Natural killer cell (primary cell): ENCODE results near the gene COL8A1. TPM values are rescaled to one million over a fixed set of nuclear protein-coding genes. Genes with fewer than 3 reads are reported as not detected.

ENCODE experiments used
- ATAC-seq, 3 donors: fragments of 150-1000 bp in 2 of 3; fragments of 200-7000 bp in 1 of 3; cut with Tn5 transposase; 1 replicate in 1 of 3; 2 replicates in 2 of 3; pipeline ENCODE4 v1.10.0; 2021; ENCODE audit warnings: mild to moderate bottlenecking in 2 of 3, moderate library complexity in 2 of 3
- DNase-seq, 2 donors: peaks; one replicate each; pipeline versions ENCODE4 v3.0.0 to v3.0.0-alpha.2; 2013 to 2021; ENCODE audit warnings: mixed read lengths in 1 of 2
- H3K27ac ChIP-seq: one replicate; pipeline ENCODE4 v1.5.1; 2013; ENCODE audit warnings: mild to moderate bottlenecking, low read length
- H3K27me3 ChIP-seq: one replicate; pipeline ENCODE4 v1.6.1; 2013; ENCODE audit warnings: low read length; ENCODE audit not compliant: control insufficient read depth, insufficient read depth
- H3K36me3 ChIP-seq: one replicate; pipeline ENCODE4 v1.6.1; 2013; ENCODE audit warnings: low read length; ENCODE audit not compliant: control insufficient read depth, insufficient read depth
- H3K4me1 ChIP-seq: one replicate; pipeline ENCODE4 v1.6.1; 2013; ENCODE audit warnings: low read length; ENCODE audit not compliant: control insufficient read depth, insufficient read depth
- H3K4me3 ChIP-seq: one replicate; pipeline ENCODE4 v1.5.1; 2013; ENCODE audit warnings: low read length
- H3K9me3 ChIP-seq: one replicate; pipeline ENCODE4 v1.6.1; 2013; ENCODE audit warnings: low read length; ENCODE audit not compliant: control insufficient read depth, insufficient read depth
- H3K27ac Mint-ChIP-seq, 2 donors: one replicate each; pipeline ENCODE4 v1.8.0; 2022; ENCODE audit warnings: mild to moderate bottlenecking in 2 of 2, mixed read lengths in 2 of 2, moderate library complexity in 1 of 2
- H3K27me3 Mint-ChIP-seq, 2 donors: one replicate each; pipeline ENCODE4 v1.8.0; 2022; ENCODE audit warnings: low read depth in 2 of 2, mixed read lengths in 2 of 2
- H3K36me3 Mint-ChIP-seq: one replicate; pipeline ENCODE4 v1.8.0; 2022; ENCODE audit warnings: mixed read lengths
- H3K4me1 Mint-ChIP-seq, 2 donors: one replicate each; pipeline ENCODE4 v1.8.0; 2022; ENCODE audit warnings: mixed read lengths in 2 of 2
- H3K4me3 Mint-ChIP-seq: one replicate; pipeline ENCODE4 v1.8.0; 2022; ENCODE audit warnings: mild to moderate bottlenecking, moderate library complexity, mixed read lengths
- H3K9me3 Mint-ChIP-seq, 2 donors: one replicate each; pipeline ENCODE4 v1.8.0; 2022; ENCODE audit warnings: mixed read lengths in 2 of 2
- WGBS: methylation state at CpG from one replicate; pipeline ENCODE4 v1.1.7; 2013; ENCODE audit warnings: missing lambda C conversion rate; ENCODE audit not compliant: insufficient coverage; 5-methylcytosine and 5-hydroxymethylcytosine counted together
- intact Hi-C: fragments of 100-400 bp; cut with micrococcal nuclease; formaldehyde crosslinking; loops from one replicate; pipeline ENCODE4 v1.14.2; 2022
- total RNA-seq, 4 donors: library from RNA; stranded (reverse); fragments of 120-200 nt in 1 of 4; gene quantifications; one replicate each; pipeline versions ENCODE4 v1.2.3 to v1.2.4, GENCODE V29; 2013 to 2022
- TF ChIP-seq, protein P1 (sequence below): fragments of 200-600 bp; IDR thresholded peaks from one replicate; pipeline ENCODE4 v1.8.0; 2022; ENCODE audit warnings: antibody characterized with exemption

Gene COL8A1
- total RNA-seq, 3 donors from 2014 or later (not counting 1 experiment from before 2014, with no cell fraction given): 0.12 to 0.23 TPM; not detected in 1

DNA sequence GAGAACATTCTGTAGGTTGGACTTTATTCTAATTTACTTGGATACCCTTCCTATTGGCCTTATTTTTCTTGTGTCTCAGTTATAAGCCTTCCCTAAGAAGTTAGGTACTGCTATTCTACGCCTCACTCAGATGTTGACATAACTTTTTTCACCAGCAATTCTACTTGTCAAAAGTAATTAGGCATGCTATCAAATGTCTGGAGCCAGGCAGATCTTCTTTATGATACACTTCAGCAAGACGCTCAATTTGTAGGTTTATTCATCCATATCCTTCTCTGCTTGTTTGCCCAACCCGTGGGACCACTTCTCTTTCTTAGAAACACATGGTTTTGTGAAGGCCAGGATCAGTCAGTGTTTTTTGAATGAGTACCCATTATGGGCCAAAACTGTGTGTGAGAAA lies 36.2 kb upstream of the COL8A1 start:
- no peak overlapping the region for H3K27ac ChIP-seq
- Mint-ChIP-seq H3K27ac (no peak overlapping the region), H3K4me1 (no peaks in the 10 kb centered on the region), H3K4me3 (no peak overlapping the region), H3K9me3 (peaks cover 0 to 2% of the 10 kb centered on the region in 2 donors), H3K27me3 (no peaks in the 10 kb centered on the region), H3K36me3 (no peaks in the 10 kb centered on the region)
- 86% methylated on average over 3 of the region's 3 CpGs for WGBS
- no peaks in the 10 kb centered on the region for H3K9me3 ChIP-seq
- no peak overlapping the region for H3K4me3 ChIP-seq
- DNase-seq (no peak), ATAC-seq (no peak)
- TF ChIP-seq, protein P1, sequence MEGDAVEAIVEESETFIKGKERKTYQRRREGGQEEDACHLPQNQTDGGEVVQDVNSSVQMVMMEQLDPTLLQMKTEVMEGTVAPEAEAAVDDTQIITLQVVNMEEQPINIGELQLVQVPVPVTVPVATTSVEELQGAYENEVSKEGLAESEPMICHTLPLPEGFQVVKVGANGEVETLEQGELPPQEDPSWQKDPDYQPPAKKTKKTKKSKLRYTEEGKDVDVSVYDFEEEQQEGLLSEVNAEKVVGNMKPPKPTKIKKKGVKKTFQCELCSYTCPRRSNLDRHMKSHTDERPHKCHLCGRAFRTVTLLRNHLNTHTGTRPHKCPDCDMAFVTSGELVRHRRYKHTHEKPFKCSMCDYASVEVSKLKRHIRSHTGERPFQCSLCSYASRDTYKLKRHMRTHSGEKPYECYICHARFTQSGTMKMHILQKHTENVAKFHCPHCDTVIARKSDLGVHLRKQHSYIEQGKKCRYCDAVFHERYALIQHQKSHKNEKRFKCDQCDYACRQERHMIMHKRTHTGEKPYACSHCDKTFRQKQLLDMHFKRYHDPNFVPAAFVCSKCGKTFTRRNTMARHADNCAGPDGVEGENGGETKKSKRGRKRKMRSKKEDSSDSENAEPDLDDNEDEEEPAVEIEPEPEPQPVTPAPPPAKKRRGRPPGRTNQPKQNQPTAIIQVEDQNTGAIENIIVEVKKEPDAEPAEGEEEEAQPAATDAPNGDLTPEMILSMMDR: no peak
- intact Hi-C loops: no loop called here
- H3K27me3 ChIP-seq: no peaks in the 10 kb centered on the region
- no peaks in the 10 kb centered on the region for H3K4me1 ChIP-seq
- H3K36me3 ChIP-seq: no peaks in the 10 kb centered on the region

DNA sequence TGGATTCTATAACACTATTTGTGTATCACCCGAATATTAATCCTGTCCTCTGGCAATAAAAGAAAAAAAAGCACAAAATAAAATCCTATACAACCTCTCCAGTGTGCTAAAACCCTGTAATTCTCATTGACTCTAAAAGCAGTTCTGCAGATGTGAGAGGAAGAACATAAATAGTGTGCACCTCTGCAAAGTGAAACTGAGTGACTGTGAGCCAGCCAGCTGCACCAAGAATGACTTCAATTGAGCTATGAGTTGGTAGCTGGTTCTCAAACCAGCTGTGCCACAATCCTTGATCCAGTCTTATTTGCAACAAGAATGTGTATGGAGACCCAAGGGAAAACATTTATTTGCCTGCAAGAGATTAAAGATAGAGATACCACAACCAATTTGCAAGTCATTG lies 31.2 kb upstream of the COL8A1 start:
- ATAC-seq (no peak), DNase-seq (no peak)
- no peak overlapping the region for H3K27ac ChIP-seq
- Mint-ChIP-seq H3K27ac (no peak overlapping the region), H3K4me3 (no peak overlapping the region), H3K9me3 (peaks cover 2 to 6% of the 10 kb centered on the region in 2 donors), H3K27me3 (no peaks in the 10 kb centered on the region), H3K4me1 (no peaks in the 10 kb centered on the region), H3K36me3 (no peaks in the 10 kb centered on the region)
- no peak overlapping the region for H3K4me3 ChIP-seq
- no peaks in the 10 kb centered on the region for H3K36me3 ChIP-seq
- H3K4me1 ChIP-seq: no peaks in the 10 kb centered on the region
- no peaks in the 10 kb centered on the region for H3K27me3 ChIP-seq
- TF ChIP-seq, protein P1: no peak
- no peaks in the 10 kb centered on the region for H3K9me3 ChIP-seq
- intact Hi-C loops: no loop called here
- no CpG with 5 or more reads among the region's 1 CpG for WGBS

DNA sequence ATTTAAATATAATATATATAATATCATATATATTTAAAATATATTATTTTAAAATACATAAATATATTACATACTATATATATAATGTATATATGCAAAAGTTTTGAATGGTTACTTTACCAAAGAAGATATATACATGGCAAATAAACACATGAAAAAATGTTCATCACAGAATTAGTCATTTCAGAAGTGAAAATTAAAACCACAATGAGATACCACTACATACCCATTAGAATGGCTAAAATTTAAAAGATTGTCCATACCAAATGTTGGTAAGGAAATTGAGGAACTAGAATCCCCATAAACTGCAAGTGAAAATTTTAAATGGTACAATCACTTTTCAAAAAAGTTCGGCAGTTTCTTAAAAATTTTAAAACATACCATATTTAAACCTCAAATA lies 23.6 kb upstream of the COL8A1 start:
- Histone ChIP-seq H3K36me3 (no peaks in the 10 kb centered on the region), H3K27me3 (no peaks in the 10 kb centered on the region), H3K4me3 (no peak overlapping the region), H3K9me3 (no peaks in the 10 kb centered on the region), H3K4me1 (no peaks in the 10 kb centered on the region), H3K27ac (no peak overlapping the region)
- no peak overlapping the region for H3K27ac Mint-ChIP-seq
- ATAC-seq: no peak
- TF ChIP-seq, protein P1: no peak
- intact Hi-C loops: no loop called here
- H3K4me1 Mint-ChIP-seq: no peaks in the 10 kb centered on the region
- WGBS: 80% methylated on average over 1 of the region's 1 CpG
- H3K9me3 Mint-ChIP-seq: peaks cover 0 to 5% of the 10 kb centered on the region in 2 donors
- H3K36me3 Mint-ChIP-seq: no peaks in the 10 kb centered on the region
- DNase-seq: no peak
- H3K4me3 Mint-ChIP-seq: no peak overlapping the region
- H3K27me3 Mint-ChIP-seq: no peaks in the 10 kb centered on the region

DNA sequence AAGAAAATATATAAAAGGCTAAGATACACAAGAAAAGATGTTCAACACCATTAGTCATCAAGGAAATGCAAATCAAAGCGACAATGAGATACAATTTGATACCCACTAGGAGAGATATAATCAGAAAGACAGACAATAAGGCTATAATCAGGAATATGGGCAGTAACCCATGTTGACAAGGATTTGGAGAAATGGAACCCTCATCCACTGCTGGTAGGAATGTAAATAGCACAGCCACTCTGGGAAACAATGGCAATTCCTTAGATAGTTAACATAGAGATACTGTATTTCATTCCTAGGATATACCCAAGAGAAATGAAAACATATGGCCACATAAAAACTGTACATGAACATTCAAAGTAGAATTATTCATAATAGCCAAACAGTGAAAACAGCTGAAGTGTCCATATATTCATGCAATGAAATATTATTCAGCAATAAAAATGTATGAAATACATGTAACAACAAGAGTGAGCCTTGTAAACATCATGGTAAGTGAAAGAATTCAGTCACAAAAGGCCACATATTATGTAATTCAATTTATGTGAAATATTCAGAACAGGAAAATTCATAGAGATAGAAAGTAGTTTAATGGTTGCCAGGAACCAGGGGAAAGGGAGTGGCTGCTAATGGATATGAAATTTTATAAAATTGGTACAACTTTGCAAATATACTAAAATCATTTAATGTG lies 18.2 kb upstream of the COL8A1 start:
- intact Hi-C loops: no loop called here
- Histone ChIP-seq H3K36me3 (no peaks in the 10 kb centered on the region), H3K4me1 (no peaks in the 10 kb centered on the region), H3K4me3 (no peak overlapping the region), H3K9me3 (no peaks in the 10 kb centered on the region), H3K27ac (no peak overlapping the region), H3K27me3 (no peaks in the 10 kb centered on the region)
- WGBS: no CpG with 5 or more reads among the region's 1 CpG
- DNase-seq (no peak), ATAC-seq (no peak)
- Mint-ChIP-seq H3K36me3 (no peaks in the 10 kb centered on the region), H3K4me3 (no peak overlapping the region), H3K4me1 (no peaks in the 10 kb centered on the region), H3K9me3 (peaks cover 0 to 14% of the 10 kb centered on the region in 2 donors), H3K27me3 (no peaks in the 10 kb centered on the region), H3K27ac (no peak overlapping the region)
- TF ChIP-seq, protein P1: no peak
